Measurements from ENCODE around the gene RASGRP2.

The RASGRP2 gene

DNA sequence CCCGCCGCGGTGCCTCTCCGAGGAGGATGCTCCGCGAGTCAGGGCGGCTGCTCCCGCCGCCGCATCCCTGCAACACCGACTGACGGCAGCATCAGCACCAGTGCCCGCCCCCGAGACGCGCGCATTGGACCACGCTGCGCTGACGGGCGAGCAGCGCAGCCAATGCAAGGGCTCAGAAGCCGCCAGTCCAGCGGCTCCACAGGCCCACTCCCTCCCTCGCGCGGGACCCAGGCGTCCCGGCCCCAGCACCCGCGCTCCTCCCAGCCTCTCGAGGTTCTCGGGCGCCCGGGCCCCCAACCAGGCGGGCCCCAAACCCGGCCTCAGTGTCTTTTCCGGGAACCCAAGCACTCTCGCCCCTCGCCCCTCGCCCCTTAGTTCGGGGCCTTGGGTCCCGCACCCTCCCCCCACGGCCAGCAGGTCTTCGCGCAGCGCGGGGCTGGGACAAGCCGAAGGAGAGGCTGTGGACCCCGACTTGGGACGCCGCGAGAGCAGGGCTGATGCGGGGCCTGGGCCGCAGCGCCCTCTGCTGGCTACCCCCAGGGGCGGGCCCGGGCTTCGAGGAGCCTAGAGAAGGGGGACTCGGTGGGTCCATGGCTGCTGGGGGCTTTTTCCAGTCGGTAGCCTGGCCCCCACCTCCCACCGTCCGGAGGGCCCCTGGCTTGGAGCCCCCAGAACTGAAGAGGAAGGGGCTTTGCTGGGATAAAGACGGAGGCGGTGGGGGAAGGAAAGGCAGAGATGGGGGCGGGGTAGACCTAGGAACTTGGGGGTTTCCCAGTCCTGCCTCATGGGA lies 20.6 kb downstream of the RASGRP2 start, which contains the start of gene NRXN2:
Gene NRXN2, minus strand, starts transcription at position 81 of the 790 bp plus-strand sequence. CDS start 9,498 bp downstream, outside the sequence.
- Histone ChIP-seq H2BK15ac (ENCODE audit: low read length) (peak within 1 kb of the TSS; percentile 23), H3K79me1 (ENCODE audit: low read depth, low read length) (no peaks in the 10 kb centered on the region), H3K14ac (ENCODE audit: low read length) (peak within 1 kb of the TSS; percentile 99), H3K4ac (ENCODE audit: low read length) (no peak within 1 kb of the TSS), H3K9me3 (replicated peaks in 1 of 2; ENCODE audit: control insufficient read depth in 2 of 2, insufficient read depth in 1 of 2, low read depth in 1 of 2, low read length in 2 of 2) (no peaks in the 10 kb centered on the region), H3K23ac (ENCODE audit: low read depth, low read length, poor library complexity) (peak within 1 kb of the TSS; percentile 77), H4K8ac (ENCODE audit: low read depth, low read length) (peak within 1 kb of the TSS; percentile 23), H2BK5ac (ENCODE audit: low read length) (peak within 1 kb of the TSS; percentile 61), H3K36me3 (replicated peaks in 1 of 2; ENCODE audit: control insufficient read depth in 2 of 2, insufficient read depth in 2 of 2, low read length in 2 of 2) (no peaks in the 10 kb centered on the region), H3K4me3 (ENCODE audit: low read length in 2 of 2) (peak within 1 kb of the TSS; percentile 54 to 81), H2AK5ac (ENCODE audit: low read depth, low read length) (peak within 1 kb of the TSS; percentile 48), H2AFZ (ENCODE audit: low read length) (peak within 1 kb of the TSS; percentile 99), H3K27me3 (ENCODE audit: control insufficient read depth in 3 of 3, insufficient read depth in 3 of 3, low read depth in 1 of 3, low read length in 3 of 3) (peaks cover 0 to 15% (median 7%) of the 10 kb centered on the region in 3 experiments), H4K91ac (ENCODE audit: low read depth, low read length, poor library complexity) (no peak within 1 kb of the TSS), H3K4me1 (ENCODE audit: control insufficient read depth in 2 of 2, insufficient read depth in 1 of 2, low read depth in 1 of 2, low read length in 2 of 2) (peaks cover 22 to 43% of the 10 kb centered on the region in 2 donors), H2BK120ac (ENCODE audit: low read depth, low read length) (no peak within 1 kb of the TSS), H3K18ac (ENCODE audit: low read length) (peak within 1 kb of the TSS; percentile 99), H3K9ac (ENCODE audit: low read depth, low read length, poor library complexity) (peak within 1 kb of the TSS; percentile 88), H3K27ac (replicated peaks; ENCODE audit: low read length) (no peak within 1 kb of the TSS), H3K4me2 (ENCODE audit: insufficient read depth, low read length, poor library complexity, severe bottlenecking) (peak within 1 kb of the TSS; percentile 99), H2BK12ac (ENCODE audit: low read length) (peak within 1 kb of the TSS; percentile 88)
- peak; percentile 87 for DNase-seq (ENCODE audit: low spot score)
- no CpG with 5 or more reads among the region's 66 CpGs for WGBS, 2 donors (ENCODE audit: extremely low coverage in 2 of 2, insufficient read length in 2 of 2, insufficient replicate concordance in 1 of 2)

DNA sequence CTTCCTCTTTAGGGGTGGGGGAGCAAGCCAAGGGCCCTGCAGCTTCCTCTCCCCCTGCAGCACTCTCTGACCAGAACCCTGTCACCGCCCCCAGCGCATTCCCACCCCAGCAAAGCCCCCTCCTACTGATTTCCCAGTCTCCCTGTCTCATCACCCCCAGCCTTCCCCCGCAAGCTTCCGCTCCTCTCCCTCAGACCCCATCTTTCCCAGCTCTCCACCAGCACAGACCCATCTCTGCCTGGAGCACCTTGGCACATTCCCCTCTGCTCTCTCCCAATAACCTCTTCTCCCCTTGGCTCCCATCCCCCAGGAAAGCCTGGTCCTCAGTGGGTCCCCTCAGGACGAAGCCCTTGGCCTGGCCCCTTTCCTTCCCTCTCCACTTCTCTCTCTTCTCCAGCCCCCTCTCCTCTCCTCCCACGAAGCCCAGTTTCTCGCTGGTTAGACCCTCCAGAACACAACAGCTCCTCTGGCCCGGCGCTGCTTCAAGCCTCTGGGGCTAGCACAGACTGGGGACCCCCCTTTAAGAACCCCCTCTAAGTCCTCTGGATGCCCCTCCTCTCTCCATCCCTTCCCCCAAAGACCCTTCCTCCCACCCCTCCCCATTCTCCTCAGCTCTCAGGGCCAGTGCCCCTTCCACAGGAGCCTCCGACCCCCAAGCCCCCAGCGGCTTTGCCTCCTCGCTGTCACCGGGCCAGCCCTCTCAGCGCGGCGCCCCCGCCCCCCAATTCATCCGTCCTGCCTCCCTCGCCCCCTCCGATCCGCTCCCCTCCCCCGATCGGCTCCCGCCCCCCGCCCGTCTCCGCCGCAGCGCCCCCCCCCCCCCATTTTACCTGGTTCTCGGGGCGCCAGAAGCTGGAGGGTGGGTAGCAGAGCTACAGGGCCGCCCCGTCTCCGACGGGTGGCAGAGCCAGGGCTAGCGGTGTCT lies 21.5 kb downstream of the RASGRP2 start:
- Histone ChIP-seq H3K23ac (ENCODE audit: low read depth, low read length, poor library complexity) (no peak overlapping the region), H2AK5ac (ENCODE audit: low read depth, low read length) (peak overlapping the region; percentile 10), H3K27ac (replicated peaks; ENCODE audit: low read length) (no peak overlapping the region), H2BK5ac (ENCODE audit: low read length) (no peak overlapping the region), H4K91ac (ENCODE audit: low read depth, low read length, poor library complexity) (no peak overlapping the region), H2BK120ac (ENCODE audit: low read depth, low read length) (no peak overlapping the region), H3K9me3 (replicated peaks in 1 of 2; ENCODE audit: control insufficient read depth in 2 of 2, insufficient read depth in 1 of 2, low read depth in 1 of 2, low read length in 2 of 2) (no peaks in the 10 kb centered on the region), H2BK15ac (ENCODE audit: low read length) (no peak overlapping the region), H3K36me3 (replicated peaks in 1 of 2; ENCODE audit: control insufficient read depth in 2 of 2, insufficient read depth in 2 of 2, low read length in 2 of 2) (no peaks in the 10 kb centered on the region), H3K9ac (ENCODE audit: low read depth, low read length, poor library complexity) (peak overlapping the region; percentile 17), H3K4me2 (ENCODE audit: insufficient read depth, low read length, poor library complexity, severe bottlenecking) (peak overlapping the region; percentile 44), H3K79me1 (ENCODE audit: low read depth, low read length) (no peaks in the 10 kb centered on the region), H3K4me1 (ENCODE audit: control insufficient read depth in 2 of 2, insufficient read depth in 1 of 2, low read depth in 1 of 2, low read length in 2 of 2) (peaks cover 22 to 43% of the 10 kb centered on the region in 2 donors), H3K4me3 (ENCODE audit: low read length in 2 of 2) (peak overlapping the region in 1 of 2 donors; percentile 54), H3K18ac (ENCODE audit: low read length) (peak overlapping the region; percentile 70), H2BK12ac (ENCODE audit: low read length) (no peak overlapping the region), H2AFZ (ENCODE audit: low read length) (peak overlapping the region; percentile 80), H3K4ac (ENCODE audit: low read length) (no peak overlapping the region), H4K8ac (ENCODE audit: low read depth, low read length) (peak overlapping the region; percentile 23), H3K27me3 (ENCODE audit: control insufficient read depth in 3 of 3, insufficient read depth in 3 of 3, low read depth in 1 of 3, low read length in 3 of 3) (peaks cover 0 to 15% (median 7%) of the 10 kb centered on the region in 3 experiments), H3K14ac (ENCODE audit: low read length) (no peak overlapping the region)
- no peak for DNase-seq (ENCODE audit: low spot score)
- no CpG with 5 or more reads among the region's 36 CpGs for WGBS, 2 donors (ENCODE audit: extremely low coverage in 2 of 2, insufficient read length in 2 of 2, insufficient replicate concordance in 1 of 2)

DNA sequence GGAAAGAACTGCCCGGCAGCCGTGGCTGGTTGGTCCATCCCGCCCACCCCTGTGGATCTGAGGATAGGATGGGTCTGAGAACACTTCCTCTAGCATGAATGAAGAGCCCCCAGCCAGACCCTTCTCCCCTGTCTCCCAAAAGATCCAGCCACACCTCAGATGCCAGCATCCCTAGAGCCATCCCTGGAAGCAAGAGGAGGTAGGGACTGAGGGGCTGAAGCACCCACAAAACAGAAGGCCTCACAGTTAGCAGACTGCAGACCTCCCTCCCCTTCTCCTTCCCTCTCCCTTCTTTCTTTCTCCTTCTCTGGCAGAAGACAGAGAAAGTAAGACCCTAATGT lies 22.6 kb downstream of the RASGRP2 start:
- no peak overlapping the region for H3K18ac ChIP-seq (ENCODE audit: low read length)
- peaks cover 21 to 47% of the 10 kb centered on the region in 2 donors for H3K4me1 ChIP-seq (ENCODE audit: control insufficient read depth in 2 of 2, insufficient read depth in 1 of 2, low read depth in 1 of 2, low read length in 2 of 2)
- H3K9me3 ChIP-seq (replicated peaks in 1 of 2; ENCODE audit: control insufficient read depth in 2 of 2, insufficient read depth in 1 of 2, low read depth in 1 of 2, low read length in 2 of 2) = no peaks in the 10 kb centered on the region
- no peak overlapping the region for H3K9ac ChIP-seq (ENCODE audit: low read depth, low read length, poor library complexity)
- peak overlapping the region; percentile 58 for H2BK15ac ChIP-seq (ENCODE audit: low read length)
- no peak overlapping the region for H2BK120ac ChIP-seq (ENCODE audit: low read depth, low read length)
- H3K36me3 ChIP-seq (replicated peaks in 1 of 2; ENCODE audit: control insufficient read depth in 2 of 2, insufficient read depth in 2 of 2, low read length in 2 of 2) = no peaks in the 10 kb centered on the region
- no peak for DNase-seq (ENCODE audit: low spot score)
- no peaks in the 10 kb centered on the region for H3K79me1 ChIP-seq (ENCODE audit: low read depth, low read length)
- peak overlapping the region; percentile 56 for H2AK5ac ChIP-seq (ENCODE audit: low read depth, low read length)
- no peak overlapping the region for H3K4me2 ChIP-seq (ENCODE audit: insufficient read depth, low read length, poor library complexity, severe bottlenecking)
- no peak overlapping the region for H2AFZ ChIP-seq (ENCODE audit: low read length)
- no peak overlapping the region for H4K91ac ChIP-seq (ENCODE audit: low read depth, low read length, poor library complexity)
- H3K14ac ChIP-seq (ENCODE audit: low read length) = no peak overlapping the region
- H4K8ac ChIP-seq (ENCODE audit: low read depth, low read length) = no peak overlapping the region
- H2BK12ac ChIP-seq (ENCODE audit: low read length) = peak overlapping the region; percentile 73
- no peak overlapping the region for H3K27ac ChIP-seq (replicated peaks; ENCODE audit: low read length)
- no CpG with 5 or more reads among the region's 3 CpGs for WGBS, 2 donors (ENCODE audit: extremely low coverage in 2 of 2, insufficient read length in 2 of 2, insufficient replicate concordance in 1 of 2)
- H3K27me3 ChIP-seq (ENCODE audit: control insufficient read depth in 3 of 3, insufficient read depth in 3 of 3, low read depth in 1 of 3, low read length in 3 of 3) = peaks cover 0 to 17% (median 7%) of the 10 kb centered on the region in 3 experiments
- no peak overlapping the region for H3K4ac ChIP-seq (ENCODE audit: low read length)
- no peak overlapping the region for H2BK5ac ChIP-seq (ENCODE audit: low read length)
- H3K4me3 ChIP-seq (ENCODE audit: low read length in 2 of 2) = no peak overlapping the region
- H3K23ac ChIP-seq (ENCODE audit: low read depth, low read length, poor library complexity) = no peak overlapping the region
